Stimulated activated CD4-positive, alpha-beta T cell treated with anti-CD3 and anti-CD28 coated beads, Interleukin-12 subunit alpha, Interleukin-12 subunit beta, amount 100 ng/mL, for 24 hours (primary cell): ENCODE data around the gene ACSM5.

ENCODE experiments used
- DNase-seq, 2 experiments: peaks; one replicate each; pipeline ENCODE4 v3.0.0-alpha.2; 2020; ENCODE audit warnings: low read depth in 2 of 2

Gene ACSM5, protein sequence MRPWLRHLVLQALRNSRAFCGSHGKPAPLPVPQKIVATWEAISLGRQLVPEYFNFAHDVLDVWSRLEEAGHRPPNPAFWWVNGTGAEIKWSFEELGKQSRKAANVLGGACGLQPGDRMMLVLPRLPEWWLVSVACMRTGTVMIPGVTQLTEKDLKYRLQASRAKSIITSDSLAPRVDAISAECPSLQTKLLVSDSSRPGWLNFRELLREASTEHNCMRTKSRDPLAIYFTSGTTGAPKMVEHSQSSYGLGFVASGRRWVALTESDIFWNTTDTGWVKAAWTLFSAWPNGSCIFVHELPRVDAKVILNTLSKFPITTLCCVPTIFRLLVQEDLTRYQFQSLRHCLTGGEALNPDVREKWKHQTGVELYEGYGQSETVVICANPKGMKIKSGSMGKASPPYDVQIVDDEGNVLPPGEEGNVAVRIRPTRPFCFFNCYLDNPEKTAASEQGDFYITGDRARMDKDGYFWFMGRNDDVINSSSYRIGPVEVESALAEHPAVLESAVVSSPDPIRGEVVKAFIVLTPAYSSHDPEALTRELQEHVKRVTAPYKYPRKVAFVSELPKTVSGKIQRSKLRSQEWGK

DNA sequence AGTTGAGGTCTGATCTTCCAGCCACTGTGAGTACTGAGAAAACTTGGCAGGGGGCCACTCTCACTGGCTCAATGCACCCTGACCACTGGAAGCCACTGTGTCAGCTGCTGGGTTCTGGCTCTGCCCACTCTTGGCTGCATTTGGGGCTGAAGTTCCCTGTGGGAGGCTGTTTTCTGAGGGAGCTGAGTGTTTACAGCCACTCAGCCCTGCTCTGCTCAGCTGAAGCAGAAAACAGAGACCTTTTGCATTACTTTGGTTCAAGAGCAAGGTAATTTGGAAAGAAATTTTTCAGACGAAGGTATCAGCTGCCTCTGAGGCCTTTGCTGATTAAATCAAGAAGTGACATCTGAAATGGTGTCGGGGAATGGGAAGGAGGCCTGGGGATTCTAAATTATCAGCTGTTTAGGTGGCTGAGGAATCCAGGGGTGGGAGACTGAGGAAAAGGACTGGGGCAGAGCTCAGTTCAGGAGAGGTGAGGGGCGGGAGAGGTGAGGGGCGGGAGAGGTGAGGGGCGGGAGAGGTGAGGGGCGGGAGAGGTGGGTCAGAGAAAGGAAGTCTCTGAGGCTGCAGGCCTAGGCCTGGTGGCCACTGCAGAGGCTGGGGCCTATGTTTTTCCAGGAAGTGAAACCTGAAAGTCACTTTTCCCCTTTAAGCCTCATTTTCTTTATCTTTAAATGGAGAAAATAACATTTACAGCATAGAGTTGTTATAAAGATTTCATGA lies at the start of gene ACSM5:
Gene ACSM5, plus strand, starts transcription at position 137 of the 723 bp plus-strand sequence. CDS start 1,951 bp downstream, outside the sequence.
- no peak for DNase-seq

- DNase-seq = no peak
These were observed 49.3 kb upstream of the ACSM5 start for GRCh38 chr16:20359997-20360396.

DNA sequence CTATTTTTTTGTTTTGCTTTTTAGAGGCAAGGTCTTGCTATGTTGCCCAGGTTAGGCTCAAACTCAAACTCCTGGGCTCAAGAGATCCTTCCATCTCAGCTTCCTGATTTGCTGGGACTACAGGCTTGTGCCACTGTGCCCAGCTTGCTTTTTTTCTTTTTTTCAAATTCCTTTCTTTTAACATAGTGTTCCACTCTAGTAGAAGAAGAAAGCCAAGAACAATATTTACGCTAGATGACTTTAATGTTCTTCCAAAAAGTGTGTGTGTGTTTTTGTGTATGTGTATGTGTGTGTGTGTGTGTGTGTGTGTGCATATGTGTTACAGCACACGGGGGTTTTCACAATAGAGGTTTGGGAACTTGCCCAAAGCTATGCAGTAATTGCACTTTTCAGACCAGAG lies 46.1 kb upstream of the ACSM5 start:
- DNase-seq = no peak

DNA sequence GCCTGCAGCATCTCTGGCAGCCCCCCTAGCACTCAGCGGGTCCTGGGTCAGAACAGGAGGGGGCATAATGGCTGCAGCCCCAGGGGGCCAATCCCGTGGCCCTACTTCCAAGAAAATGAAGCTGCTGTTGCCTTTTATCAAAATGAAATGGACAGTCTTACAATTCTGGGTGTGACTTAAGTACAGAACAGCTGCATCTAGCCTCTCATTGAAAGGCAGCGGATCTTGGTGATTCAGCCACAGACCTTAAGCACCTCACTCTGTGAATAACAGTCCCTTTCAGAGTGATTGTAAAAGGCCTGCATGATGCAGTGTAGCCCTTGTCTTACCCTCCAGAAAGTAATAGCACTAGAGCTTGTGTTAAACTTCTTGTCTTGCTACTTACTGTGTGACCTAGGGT lies 45.3 kb upstream of the ACSM5 start:
- DNase-seq = no peak

DNA sequence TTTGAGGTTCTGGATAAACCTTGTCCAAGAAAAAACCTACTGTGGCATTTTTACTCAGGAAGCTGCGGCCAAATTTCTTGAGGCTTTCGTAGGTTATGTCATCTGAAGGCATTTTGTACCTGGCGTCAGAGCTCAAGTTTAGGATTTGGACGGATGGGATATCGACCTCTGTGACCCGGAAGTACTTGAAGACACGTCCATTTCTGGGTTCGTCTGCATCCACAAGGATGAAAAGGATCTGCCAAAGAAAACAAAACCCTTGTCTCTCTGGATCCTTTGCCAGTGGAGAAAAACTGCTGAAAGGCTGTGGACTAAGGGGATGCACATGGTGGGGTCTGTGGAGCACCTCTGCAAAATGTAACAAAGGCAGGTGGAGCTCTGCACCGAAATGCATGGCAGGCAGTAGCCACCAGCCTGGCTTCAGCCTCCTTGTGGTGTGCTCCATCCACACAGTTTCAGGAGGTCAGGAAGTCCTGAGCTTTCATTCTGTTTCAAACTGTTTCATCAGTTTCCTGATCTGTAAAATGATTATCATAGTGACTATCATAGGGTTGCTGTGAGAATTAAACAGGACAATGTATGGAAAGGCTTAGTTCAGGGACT lies 39.8 kb upstream of the ACSM5 start:
- DNase-seq = no peak

DNA sequence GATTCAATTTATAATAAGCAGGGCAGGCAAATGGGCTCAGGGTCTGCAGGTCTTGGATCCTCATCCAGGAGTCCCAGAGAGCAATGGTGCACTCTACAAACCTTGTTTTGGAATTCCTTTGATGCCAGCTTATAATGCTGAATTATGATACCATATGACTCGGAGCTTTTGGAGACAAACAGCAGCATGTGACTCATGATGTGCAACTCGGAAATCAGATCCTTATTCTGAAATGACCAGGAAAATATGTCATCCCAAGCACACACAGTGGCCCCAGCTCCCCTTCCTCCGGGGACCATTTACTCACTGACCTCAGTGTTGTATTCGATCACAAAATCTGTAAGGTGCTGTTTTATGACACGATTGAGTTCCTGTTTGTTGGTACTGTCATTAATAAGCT lies 36.6 kb upstream of the ACSM5 start:
- no peak for DNase-seq

DNA sequence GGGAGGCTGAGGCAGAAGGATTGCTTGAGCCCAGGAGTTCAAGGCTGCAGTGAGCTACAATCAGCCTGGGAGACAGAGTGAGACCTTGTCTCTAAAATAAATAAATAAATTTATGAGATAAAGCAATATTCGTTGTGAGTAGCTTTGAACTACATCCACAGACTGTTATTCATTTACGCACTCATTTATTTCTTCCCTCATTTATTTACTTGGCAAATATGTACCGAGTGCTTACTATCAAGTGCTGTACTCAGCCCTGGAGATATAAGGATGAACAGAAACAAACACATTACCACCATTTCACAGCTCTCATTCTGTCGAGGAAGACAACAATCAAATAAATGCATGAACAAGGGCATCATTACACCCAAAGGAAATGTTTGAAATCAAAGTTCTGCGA lies 32.2 kb upstream of the ACSM5 start:
- DNase-seq = no peak

GRCh38 chr16:20380782-20381181 lies 28.6 kb upstream of the ACSM5 start:
- DNase-seq = no peak

DNA sequence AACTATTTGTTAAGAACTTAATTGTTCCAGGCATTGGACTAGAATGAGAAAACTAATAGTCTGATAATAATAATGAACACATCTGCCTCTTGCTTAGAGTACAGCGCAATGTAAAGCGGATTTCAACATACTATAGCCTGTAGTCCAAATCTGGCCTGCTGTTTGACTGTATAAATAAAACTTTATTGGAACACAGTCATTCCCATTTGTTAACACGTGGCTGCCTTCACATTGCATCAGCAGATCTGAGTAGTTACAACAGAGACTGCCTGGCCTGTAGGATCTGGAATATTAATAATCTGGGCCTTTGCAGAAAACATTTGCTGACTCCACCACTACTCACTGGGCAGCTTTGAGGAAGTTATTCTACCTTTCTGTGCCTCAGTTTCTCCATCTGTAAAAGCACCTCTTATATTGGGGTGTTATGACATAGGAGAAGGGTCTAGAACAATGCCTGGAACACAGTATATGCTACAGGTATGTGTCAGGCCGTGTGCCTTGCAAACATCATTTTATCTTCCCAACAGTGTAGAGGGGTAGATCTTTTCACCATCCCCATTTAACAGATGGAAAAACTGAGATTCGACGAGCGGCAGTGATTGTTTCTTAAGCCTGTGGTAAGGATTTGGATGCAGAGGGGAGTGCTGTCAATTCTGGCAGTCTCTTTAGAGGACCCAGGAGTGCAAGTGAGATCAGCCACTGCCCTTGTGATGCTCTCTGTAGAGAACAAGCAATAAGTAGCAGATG lies 27.0 kb upstream of the ACSM5 start:
- DNase-seq = no peak

DNA sequence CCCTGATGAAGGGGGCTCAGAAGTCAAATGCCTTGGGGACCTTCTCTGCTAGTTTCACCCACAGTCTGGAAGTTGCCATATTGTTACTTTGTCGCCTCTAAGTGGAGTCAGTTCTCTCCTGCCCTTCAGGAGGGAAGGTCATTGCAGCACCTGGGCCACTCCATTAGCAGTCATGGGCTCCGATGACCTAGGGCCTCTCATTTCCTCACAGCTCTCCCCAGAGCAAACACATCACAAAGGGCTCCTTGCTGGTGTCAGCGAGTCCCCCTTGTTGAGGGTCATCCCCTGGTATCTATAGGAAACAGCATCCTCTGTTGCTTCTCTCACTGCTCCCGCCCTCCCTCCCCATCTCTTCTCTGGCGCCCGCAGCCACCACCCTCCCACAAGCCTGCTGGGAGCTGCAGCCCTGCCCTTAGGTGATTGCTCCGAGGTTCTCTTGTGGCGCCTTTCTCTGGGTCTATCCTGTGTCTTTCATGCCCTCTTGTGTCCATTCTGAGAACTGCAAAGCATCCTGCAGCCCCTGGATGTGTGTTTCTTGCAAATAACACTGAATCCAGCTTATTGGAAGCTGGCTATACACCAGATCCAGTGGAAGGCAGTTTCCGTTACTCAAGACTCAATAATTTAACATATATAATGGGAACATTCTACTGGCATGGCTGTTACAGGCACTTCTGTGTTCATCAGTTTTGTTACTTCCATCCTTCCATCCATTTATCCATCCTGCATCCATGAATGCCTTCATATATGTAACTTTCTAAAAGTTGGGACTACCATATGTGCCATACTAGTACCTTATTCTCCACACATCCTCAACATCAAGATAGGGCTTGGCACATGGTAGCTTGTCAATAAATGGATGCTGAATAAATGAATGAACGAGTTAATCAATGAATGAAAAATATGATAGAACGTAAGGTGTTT lies 26.0 kb upstream of the ACSM5 start:
- peak; percentile 5 to 28 for DNase-seq

DNA sequence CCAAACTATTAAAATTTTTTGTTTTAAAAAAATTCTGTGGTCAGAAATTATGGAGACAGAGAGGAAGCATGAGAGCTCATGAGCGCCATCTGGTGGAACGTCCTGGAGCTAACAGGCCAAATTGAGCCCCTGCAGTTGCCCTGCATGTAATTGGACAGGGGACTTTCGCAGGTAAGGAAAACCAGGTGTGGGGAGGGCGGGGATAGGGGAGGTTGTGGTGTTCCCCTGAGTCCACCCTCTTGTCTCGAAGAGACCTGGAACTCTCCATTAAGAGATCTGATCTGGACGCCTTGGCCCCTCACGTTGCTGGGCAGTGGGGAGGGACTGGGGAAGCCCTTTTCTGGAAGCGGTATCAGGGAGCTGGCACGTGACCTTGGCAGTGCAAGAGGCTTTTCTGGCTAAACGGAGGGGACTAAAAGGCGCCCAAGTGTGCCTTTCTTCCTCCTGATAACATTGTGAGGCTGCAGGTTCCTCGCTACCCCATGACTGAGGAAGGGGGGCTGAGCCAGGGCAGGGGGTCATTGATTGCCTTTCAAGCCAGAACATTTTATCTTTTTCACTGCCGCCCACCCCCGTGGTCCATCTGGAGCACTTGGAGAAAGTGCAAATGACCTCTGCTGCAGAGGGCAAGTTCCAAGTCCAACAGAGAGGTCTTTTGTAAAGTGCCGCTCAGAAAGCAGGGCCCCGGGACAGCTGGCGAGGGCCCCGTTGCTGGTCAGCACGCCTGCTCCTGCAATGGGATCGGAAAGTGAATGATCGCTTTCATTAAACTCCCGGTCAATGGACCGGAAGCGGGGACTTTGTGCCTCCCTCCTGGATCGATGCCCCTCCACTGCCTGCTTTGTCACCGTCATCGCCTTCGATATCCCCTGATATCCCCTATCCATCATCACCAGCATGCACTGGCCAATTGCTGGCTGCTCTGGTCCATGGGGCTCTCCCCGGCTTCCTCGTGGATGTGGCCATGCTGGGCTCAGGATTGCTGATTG lies 23.2 kb upstream of the ACSM5 start:
- peak; percentile 36 to 50 for DNase-seq

DNA sequence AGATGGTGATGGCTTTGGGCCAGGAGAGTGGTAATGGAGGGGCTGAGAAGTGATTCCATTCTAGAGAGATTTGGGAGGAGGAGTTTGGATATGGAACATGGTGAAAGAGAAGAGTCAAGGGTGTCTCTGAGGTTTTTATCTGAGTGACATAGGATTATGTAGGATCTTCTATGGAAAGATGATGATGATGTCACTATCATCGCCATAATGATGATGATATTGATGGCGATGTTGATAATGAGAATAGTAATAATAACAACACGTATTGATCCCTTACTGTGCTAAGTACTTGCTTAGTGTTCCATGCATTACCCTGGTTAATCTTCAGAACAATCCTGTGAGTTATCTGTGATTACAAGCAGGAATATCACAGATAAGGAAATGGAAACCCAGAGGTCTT lies 21.4 kb upstream of the ACSM5 start:
- no peak for DNase-seq

- DNase-seq = no peak
These were observed 20.5 kb upstream of the ACSM5 start for GRCh38 chr16:20388854-20389253.

- DNase-seq = no peak
These were observed 18.3 kb upstream of the ACSM5 start for GRCh38 chr16:20391045-20391444.

GRCh38 chr16:20393801-20394577 lies 15.3 kb upstream of the ACSM5 start:
- no peak for DNase-seq

- no peak for DNase-seq
These were observed 13.4 kb upstream of the ACSM5 start for GRCh38 chr16:20395946-20396345.

GRCh38 chr16:20396846-20397467 lies 12.4 kb upstream of the ACSM5 start:
- no peak for DNase-seq

DNA sequence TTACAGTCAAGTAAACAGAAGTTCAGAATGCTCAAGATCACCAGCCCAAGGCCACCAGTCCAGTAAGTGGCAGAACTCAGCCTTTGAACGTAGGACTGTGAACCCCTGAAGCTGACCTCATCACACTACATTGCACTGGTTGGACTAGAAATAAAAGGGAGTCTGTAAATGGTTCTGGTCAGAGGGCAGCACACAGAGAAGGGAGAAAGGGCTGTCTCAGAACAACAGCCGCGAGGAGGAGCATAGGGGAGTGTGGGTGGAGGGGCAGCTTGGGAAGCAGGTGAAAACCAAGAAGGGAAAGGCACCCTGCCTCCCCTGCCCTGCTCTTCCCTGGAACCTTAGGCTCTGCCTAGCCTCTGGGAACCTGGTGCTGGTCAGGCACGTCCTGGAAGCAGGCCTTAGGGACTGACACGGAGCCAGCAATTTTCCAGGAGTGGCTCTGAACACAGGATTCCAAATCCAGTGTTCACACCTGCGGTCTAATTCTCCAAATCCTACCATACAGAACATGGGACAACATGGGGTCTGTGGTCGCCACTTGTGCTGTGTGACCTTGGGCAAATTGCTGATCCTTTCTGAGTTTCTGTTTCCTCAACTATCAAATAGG lies 11.8 kb upstream of the ACSM5 start:
- no peak for DNase-seq
